Measurements from ENCODE around the gene TEKT3. TPM values are rescaled to one million over a fixed set of nuclear protein-coding genes. Genes with fewer than 3 reads are reported as not detected.

TEKT3 gene
- total and polyA plus RNA-seq, 2 of the 4 experiments (the other 2 are of a cell fraction): 0.15 TPM; not detected in 1

DNA sequence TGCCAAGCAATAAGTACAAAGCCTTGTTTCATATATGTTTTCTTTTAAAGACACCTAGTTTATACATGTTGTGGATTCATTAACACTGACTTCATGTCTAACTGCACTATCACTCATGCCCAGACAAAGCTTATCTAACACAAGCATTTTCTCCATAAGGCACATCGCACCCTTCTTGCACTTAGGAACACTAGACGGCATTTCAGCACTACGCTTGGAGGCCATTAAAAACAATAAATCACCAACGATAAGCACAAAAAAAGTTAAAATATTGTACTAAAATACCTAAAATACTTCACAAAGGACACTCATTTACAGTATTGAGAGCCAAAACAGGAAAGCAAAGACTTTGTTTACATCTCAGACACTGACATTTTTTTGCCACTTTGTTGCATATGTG is 39.0 kb upstream of the TEKT3 start:
- WGBS, 2 experiments (ENCODE audit: extremely low coverage in 2 of 2, insufficient read length in 1 of 2): no CpG with 5 or more reads among the region's 4 CpGs
- POLR2A ChIA-PET (ENCODE audit: unreplicated experiment): no interaction called here

More for the DNA sequence above, 39.0 kb upstream of the TEKT3 start:
- Histone ChIP-seq H3K79me1 (ENCODE audit: low read depth in 1 of 2, low read length in 2 of 2) (no peaks in the 10 kb centered on the region), H3K27me3 (ENCODE audit: control insufficient read depth, insufficient read depth, low read length) (no peaks in the 10 kb centered on the region), H3K56ac (ENCODE audit: extremely low read depth, insufficient read depth, low read length) (no peak overlapping the region), H3K4me3 (ENCODE audit: insufficient read depth, low read depth, low read length) (no peak overlapping the region), H3K9me3 (ENCODE audit: control insufficient read depth, insufficient read depth, low read length) (no peaks in the 10 kb centered on the region), H2BK5ac (ENCODE audit: low read depth, low read length, poor library complexity, severe bottlenecking) (no peak overlapping the region), H3K4me2 (ENCODE audit: low read depth, low read length) (no peak overlapping the region), H3K14ac (replicated peaks; ENCODE audit: low read depth, low read length) (no peak overlapping the region), H2BK20ac (ENCODE audit: low read depth, low read length) (no peak overlapping the region), H4K20me1 (ENCODE audit: insufficient read depth, low read length) (no peaks in the 10 kb centered on the region), H3K23ac (ENCODE audit: low read depth, low read length) (no peak overlapping the region), H2AFZ (replicated peaks; ENCODE audit: low read length, poor library complexity) (no peak overlapping the region), H3K4ac (ENCODE audit: low read depth, low read length) (0 out of 2 replicates have a peak overlapping the region, but pooled peaks have one; percentile 40), H3K18ac (ENCODE audit: low read depth, low read length) (no peak overlapping the region), H2BK120ac (ENCODE audit: low read depth, low read length) (no peak overlapping the region), H3K4me1 (ENCODE audit: control insufficient read depth, insufficient read depth, low read length) (peaks cover 12% of the 10 kb centered on the region), H3K27ac (ENCODE audit: insufficient read depth, low read length) (no peak overlapping the region), H3K36me3 (ENCODE audit: control insufficient read depth, insufficient read depth, low read length) (no peaks in the 10 kb centered on the region), H4K91ac (ENCODE audit: insufficient read depth, low read depth, low read length) (no peak overlapping the region), H3K9me1 (ENCODE audit: insufficient read depth, low read length) (peaks cover 2% of the 10 kb centered on the region; the same call in 1 of the 2 replicates), H2BK15ac (ENCODE audit: low read depth, low read length) (no peak overlapping the region), H4K5ac (ENCODE audit: low read depth, low read length) (no peak overlapping the region), H2AK9ac (replicated peaks; ENCODE audit: low read depth, low read length, poor library complexity) (no peak overlapping the region), H2AK5ac (ENCODE audit: low read depth, low read length) (peak overlapping the region; percentile 68; the same call in 1 of the 2 replicates), H4K8ac (ENCODE audit: low read depth in 2 of 2, low read length in 2 of 2) (no peak overlapping the region), H3K9ac (ENCODE audit: low read depth, low read length) (no peak overlapping the region)
- BruUV-seq (replicated peaks): no TSS peak
- intact Hi-C loops (cut with micrococcal nuclease) (no loop called here), in situ Hi-C loops (cut with MboI; ENCODE audit: low sequenced_read_pairs) (no loop called here), dilution Hi-C loops (cut with HindIII; ENCODE audit: low sequenced_read_pairs, unreplicated experiment) (no loop called here)
- TF ChIP-seq, protein P1, sequence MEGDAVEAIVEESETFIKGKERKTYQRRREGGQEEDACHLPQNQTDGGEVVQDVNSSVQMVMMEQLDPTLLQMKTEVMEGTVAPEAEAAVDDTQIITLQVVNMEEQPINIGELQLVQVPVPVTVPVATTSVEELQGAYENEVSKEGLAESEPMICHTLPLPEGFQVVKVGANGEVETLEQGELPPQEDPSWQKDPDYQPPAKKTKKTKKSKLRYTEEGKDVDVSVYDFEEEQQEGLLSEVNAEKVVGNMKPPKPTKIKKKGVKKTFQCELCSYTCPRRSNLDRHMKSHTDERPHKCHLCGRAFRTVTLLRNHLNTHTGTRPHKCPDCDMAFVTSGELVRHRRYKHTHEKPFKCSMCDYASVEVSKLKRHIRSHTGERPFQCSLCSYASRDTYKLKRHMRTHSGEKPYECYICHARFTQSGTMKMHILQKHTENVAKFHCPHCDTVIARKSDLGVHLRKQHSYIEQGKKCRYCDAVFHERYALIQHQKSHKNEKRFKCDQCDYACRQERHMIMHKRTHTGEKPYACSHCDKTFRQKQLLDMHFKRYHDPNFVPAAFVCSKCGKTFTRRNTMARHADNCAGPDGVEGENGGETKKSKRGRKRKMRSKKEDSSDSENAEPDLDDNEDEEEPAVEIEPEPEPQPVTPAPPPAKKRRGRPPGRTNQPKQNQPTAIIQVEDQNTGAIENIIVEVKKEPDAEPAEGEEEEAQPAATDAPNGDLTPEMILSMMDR (conservative IDR thresholded peaks at IDR 0.05; ENCODE audit: low read depth, low read length): no peak
- TF ChIP-seq CEBPB (IDR thresholded peaks at IDR 0.05; ENCODE audit: low read depth, low read length): no peak
- TF ChIP-seq RFX5 (IDR thresholded peaks at IDR 0.05; ENCODE audit: low read depth, low read length): no peak
- TF ChIP-seq MAZ (IDR thresholded peaks at IDR 0.05; ENCODE audit: borderline replicate concordance, low read depth, low read length): no peak
- TF ChIP-seq BHLHE40 (IDR thresholded peaks at IDR 0.05; ENCODE audit: low read depth, low read length): no peak
- no peak for TF ChIP-seq CHD1 (IDR thresholded peaks at IDR 0.05; ENCODE audit: low read depth, low read length)
- no peak for TF ChIP-seq SMC3 (IDR thresholded peaks at IDR 0.05; ENCODE audit: low read depth, low read length)
- TF ChIP-seq, protein P2, sequence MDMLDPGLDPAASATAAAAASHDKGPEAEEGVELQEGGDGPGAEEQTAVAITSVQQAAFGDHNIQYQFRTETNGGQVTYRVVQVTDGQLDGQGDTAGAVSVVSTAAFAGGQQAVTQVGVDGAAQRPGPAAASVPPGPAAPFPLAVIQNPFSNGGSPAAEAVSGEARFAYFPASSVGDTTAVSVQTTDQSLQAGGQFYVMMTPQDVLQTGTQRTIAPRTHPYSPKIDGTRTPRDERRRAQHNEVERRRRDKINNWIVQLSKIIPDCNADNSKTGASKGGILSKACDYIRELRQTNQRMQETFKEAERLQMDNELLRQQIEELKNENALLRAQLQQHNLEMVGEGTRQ (IDR thresholded peaks at IDR 0.05; ENCODE audit: low read depth, low read length): no peak
- TF ChIP-seq FOS (IDR thresholded peaks at IDR 0.05; ENCODE audit: low read depth, low read length): no peak
- no peak for TF ChIP-seq POLR2A (IDR thresholded peaks at IDR 0.05; ENCODE audit: low read depth, low read length)
- no peak for TF ChIP-seq NFE2L2 (IDR thresholded peaks at IDR 0.05; ENCODE audit: low read depth, low read length)
- no peak for TF ChIP-seq MXI1 (IDR thresholded peaks at IDR 0.05; ENCODE audit: borderline replicate concordance, low read depth, low read length)
- TF ChIP-seq RCOR1 (IDR thresholded peaks at IDR 0.05; ENCODE audit: insufficient replicate concordance, low read length): no peak
- no peak for TF ChIP-seq RAD21 (IDR thresholded peaks at IDR 0.05; ENCODE audit: low read length)
- TF ChIP-seq, protein P3, sequence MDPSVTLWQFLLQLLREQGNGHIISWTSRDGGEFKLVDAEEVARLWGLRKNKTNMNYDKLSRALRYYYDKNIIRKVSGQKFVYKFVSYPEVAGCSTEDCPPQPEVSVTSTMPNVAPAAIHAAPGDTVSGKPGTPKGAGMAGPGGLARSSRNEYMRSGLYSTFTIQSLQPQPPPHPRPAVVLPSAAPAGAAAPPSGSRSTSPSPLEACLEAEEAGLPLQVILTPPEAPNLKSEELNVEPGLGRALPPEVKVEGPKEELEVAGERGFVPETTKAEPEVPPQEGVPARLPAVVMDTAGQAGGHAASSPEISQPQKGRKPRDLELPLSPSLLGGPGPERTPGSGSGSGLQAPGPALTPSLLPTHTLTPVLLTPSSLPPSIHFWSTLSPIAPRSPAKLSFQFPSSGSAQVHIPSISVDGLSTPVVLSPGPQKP (IDR thresholded peaks at IDR 0.05; ENCODE audit: borderline replicate concordance, low read depth, low read length): no peak
- ATAC-seq (ENCODE audit: low read depth) (no peak), DNase-seq (no peak)
- CTCF ChIA-PET: interaction anchor here (1.0 kb wide), 1 partner anchor 14 kb away, joined by 8 read pairs; no protein-coding TSS in a partner anchor
